ENCODE data around the gene IRF5.

The IRF5 gene

GRCh38 chr7:128895320-128895719 lies 42.4 kb upstream of the IRF5 start:
- no peak overlapping the region for H3K4me3 ChIP-seq (ENCODE audit: control insufficient read depth, low read depth, low read length)
- DNase-seq (ENCODE audit: low read depth), result no peak
- no peak for TF ChIP-seq CTCF (conservative IDR thresholded peaks at IDR 0.05; ENCODE audit: control insufficient read depth, insufficient read depth, low read depth, low read length)

GRCh38 chr7:128899392-128899791 lies 38.3 kb upstream of the IRF5 start:
- H3K4me3 ChIP-seq (ENCODE audit: control insufficient read depth, low read depth, low read length), result no peak overlapping the region
- TF ChIP-seq CTCF (conservative IDR thresholded peaks at IDR 0.05; ENCODE audit: control insufficient read depth, insufficient read depth, low read depth, low read length), result no peak
- DNase-seq (ENCODE audit: low read depth), result no peak

GRCh38 chr7:128900237-128900636 lies 37.5 kb upstream of the IRF5 start:
- H3K4me3 ChIP-seq (ENCODE audit: control insufficient read depth, low read depth, low read length), result no peak overlapping the region
- no peak for DNase-seq (ENCODE audit: low read depth)
- no peak for TF ChIP-seq CTCF (conservative IDR thresholded peaks at IDR 0.05; ENCODE audit: control insufficient read depth, insufficient read depth, low read depth, low read length)

- H3K4me3 ChIP-seq (ENCODE audit: control insufficient read depth, low read depth, low read length), result no peak overlapping the region
- peak; percentile 45 for DNase-seq (ENCODE audit: low read depth)
- no peak for TF ChIP-seq CTCF (conservative IDR thresholded peaks at IDR 0.05; ENCODE audit: control insufficient read depth, insufficient read depth, low read depth, low read length)
Observed at GRCh38 chr7:128902761-128903585, 34.8 kb upstream of the IRF5 start.

GRCh38 chr7:128903621-128904361 lies 33.9 kb upstream of the IRF5 start:
- TF ChIP-seq CTCF (conservative IDR thresholded peaks at IDR 0.05; ENCODE audit: control insufficient read depth, insufficient read depth, low read depth, low read length), result no peak
- no peak overlapping the region for H3K4me3 ChIP-seq (ENCODE audit: control insufficient read depth, low read depth, low read length)
- no peak for DNase-seq (ENCODE audit: low read depth)

GRCh38 chr7:128904381-128905197 lies 33.1 kb upstream of the IRF5 start:
- peak; percentile 65 for TF ChIP-seq CTCF (conservative IDR thresholded peaks at IDR 0.05; ENCODE audit: control insufficient read depth, insufficient read depth, low read depth, low read length)
- DNase-seq (ENCODE audit: low read depth), result peak; percentile 57
- H3K4me3 ChIP-seq (ENCODE audit: control insufficient read depth, low read depth, low read length), result no peak overlapping the region

Data from fibroblast of mammary gland (primary cell).